GM12873 (cell line): ENCODE measurements around the gene ZBTB20.

Source experiments
- CTCF ChIP-seq: IDR thresholded peaks from 2 replicates; pipeline ENCODE4 v1.5.1; 2012; ENCODE audit warnings: low read depth, mild to moderate bottlenecking, moderate library complexity, low read length, control low read depth; ENCODE audit not compliant: insufficient read depth; ENCODE audit errors: missing control alignments

The ZBTB20 gene

GRCh38 chr3:114364806-114365654, 782.1 kb downstream of the ZBTB20 start:
- TF ChIP-seq CTCF: no peak

- no peak for TF ChIP-seq CTCF
Measured at GRCh38 chr3:114363554-114364202, 783.4 kb downstream of the ZBTB20 start.

DNA sequence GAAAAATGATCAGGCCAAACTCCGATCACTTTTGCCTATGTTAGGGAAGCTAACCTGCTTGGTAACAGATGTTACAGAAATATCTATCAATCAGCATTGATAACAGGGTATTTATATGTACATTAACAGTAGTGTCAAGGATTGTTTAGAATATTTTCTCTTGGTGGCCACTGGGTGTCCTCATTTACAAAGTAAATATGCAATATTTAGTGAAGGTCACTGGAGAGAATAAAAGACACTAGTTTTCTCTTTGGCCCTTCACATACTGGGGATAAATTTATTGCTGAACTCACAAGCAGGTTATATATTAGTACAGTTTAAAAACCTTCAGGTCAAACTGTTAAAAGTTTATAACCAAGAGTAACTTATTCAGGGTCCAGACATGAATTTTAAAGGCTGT, 784.3 kb downstream of the ZBTB20 start:
- peak; percentile 37 for TF ChIP-seq CTCF

- no peak for TF ChIP-seq CTCF
Measured at GRCh38 chr3:114361391-114361790, 785.7 kb downstream of the ZBTB20 start.

GRCh38 chr3:114356525-114356924, 790.6 kb downstream of the ZBTB20 start:
- no peak for TF ChIP-seq CTCF

DNA sequence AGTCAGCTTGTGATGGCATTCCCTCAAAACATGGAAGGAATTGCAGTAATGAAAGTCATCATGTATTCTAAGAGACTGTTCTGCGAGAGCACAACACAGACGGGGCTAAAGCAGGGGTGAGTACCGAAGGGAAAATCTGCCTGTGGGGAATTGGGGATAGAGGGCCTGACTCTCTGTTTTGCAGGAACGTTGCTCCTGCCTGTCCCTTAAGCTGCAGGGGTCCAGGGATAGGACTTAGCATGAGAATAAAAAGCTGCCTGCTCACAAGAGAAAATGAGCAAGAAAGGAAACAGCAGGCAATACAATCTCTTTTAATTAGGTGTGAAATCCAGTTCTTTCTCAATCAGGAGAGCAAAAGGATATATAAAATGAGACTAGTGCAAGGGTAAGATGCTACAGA, 791.0 kb downstream of the ZBTB20 start:
- no peak for TF ChIP-seq CTCF

GRCh38 chr3:114355653-114356052, 791.4 kb downstream of the ZBTB20 start:
- TF ChIP-seq CTCF: no peak
